K562 (cell line): ENCODE data around the gene ZNF354B. TPM values are rescaled to one million over a fixed set of nuclear protein-coding genes. Genes with fewer than 3 reads are reported as not detected.

ENCODE experiments used
- MAX ChIP-seq: sonication (generic); formaldehyde crosslinking; IDR thresholded peaks from 2 replicates; pipeline ENCODE4 v1.9.0; 2022; ENCODE audit warnings: mild to moderate bottlenecking, missing genetic modification reagents
- MGA ChIP-seq: fragments of 450-650 bp; IDR thresholded peaks from 2 replicates; pipeline ENCODE4 v1.6.1; 2016; ENCODE audit warnings: mild to moderate bottlenecking, moderate library complexity
- NRF1 ChIP-seq, 2 experiments: fragments of 450-650 bp; IDR thresholded peaks in 1 of 2; conservative IDR thresholded peaks in 1 of 2; 2 replicates each; pipeline ENCODE4 v1.6.1; 2014; ENCODE audit warnings: mild to moderate bottlenecking in 2 of 2
- ZNF121 ChIP-seq: sonication (generic); formaldehyde crosslinking; conservative IDR thresholded peaks from 2 replicates; pipeline ENCODE4 v1.8.0; 2022; ENCODE audit warnings: missing genetic modification reagents
- polyA plus RNA-seq, 8 experiments: library from polyadenylated mRNA; depleted of rRNA in 4 of 8; stranded (reverse) in 5 of 8; unstranded in 3 of 8; fragments of >200 nt; fragmentation: Nextera tagmentation in 2 of 8; fragmentation: Illumina TruSeq in 1 of 8; extraction: Ambion mirVana in 2 of 8; extraction: Trizol in 1 of 8; gene quantifications; 2 replicates each; pipeline versions ENCODE4 v1.2.1 to v1.2.3, GENCODE V29; 2011 to 2014; ENCODE audit warnings: inconsistent platforms in 1 of 8, missing spikeins in 1 of 8
- total RNA-seq, 7 experiments: library from RNA; depleted of rRNA in 6 of 7; stranded (reverse); fragments of >200 nt in 6 of 7; fragmentation: Illumina TruSeq in 2 of 7; extraction: Trizol in 2 of 7; gene quantifications; 2 replicates each; pipeline versions ENCODE4 v1.2.1 to v1.2.3, GENCODE V29; 2011 to 2021; ENCODE audit warnings: low replicate concordance in 1 of 7

Gene ZNF354B
- total and polyA plus RNA-seq, 9 of the 15 experiments (the other 6 are each of a cell fraction or from before 2014, with no cell fraction given), result 1.8 to 18.3 (median 11.2) TPM

GRCh38 chr5:178818094-178818493 is 41.7 kb upstream of the ZNF354B start (continued):
- TF ChIP-seq MGA (peak; percentile 28; the same call in 1 of the 2 replicates), NRF1 (conservative IDR thresholded peaks at IDR 0.05 in 1 of 2, IDR thresholded peaks at IDR 0.05 in 1 of 2) (peak in 1 of 2 experiments; percentile 29; a peak in 1 of 4 replicates), ZNF121 (CRISPR knock-in tag) (no peak), MAX (peak; percentile 59)
